GM21723 (cell line): Measurements from ENCODE around the gene KIF26A.

ENCODE experiments used
- ATAC-seq: cut with Tn5 transposase; IDR thresholded peaks from one replicate; pipeline ENCODE4 v1.9.1; 2021; ENCODE audit warnings: mild to moderate bottlenecking, moderate library complexity; ENCODE audit not compliant: unreplicated experiment

KIF26A gene

GRCh38 chr14:104101086-104101621, 37.2 kb upstream of the KIF26A start:
- ATAC-seq, result no peak

GRCh38 chr14:104101651-104102281, 36.6 kb upstream of the KIF26A start:
- ATAC-seq, result no peak

- ATAC-seq, result no peak
Measured at GRCh38 chr14:104102282-104102914, 36.0 kb upstream of the KIF26A start.

GRCh38 chr14:104103061-104103445, 35.3 kb upstream of the KIF26A start:
- no peak for ATAC-seq

- ATAC-seq, result no peak
Measured at GRCh38 chr14:104103446-104104075, 34.8 kb upstream of the KIF26A start.

GRCh38 chr14:104104076-104104901, 34.1 kb upstream of the KIF26A start:
- ATAC-seq, result no peak

GRCh38 chr14:104105071-104105821, 33.1 kb upstream of the KIF26A start:
- ATAC-seq, result no peak

- ATAC-seq, result no peak
Measured at GRCh38 chr14:104105822-104106470, 32.4 kb upstream of the KIF26A start.

GRCh38 chr14:104106471-104106991, 31.9 kb upstream of the KIF26A start:
- ATAC-seq, result no peak

- ATAC-seq, result no peak
Measured at GRCh38 chr14:104107101-104107581, 31.2 kb upstream of the KIF26A start.

GRCh38 chr14:104107611-104108569, 30.5 kb upstream of the KIF26A start:
- ATAC-seq, result no peak

- no peak for ATAC-seq
Measured at GRCh38 chr14:104108570-104109541, 29.5 kb upstream of the KIF26A start.

- ATAC-seq, result no peak
Measured at GRCh38 chr14:104109731-104110361, 28.5 kb upstream of the KIF26A start.

GRCh38 chr14:104110491-104111209, 27.7 kb upstream of the KIF26A start:
- no peak for ATAC-seq

GRCh38 chr14:104111301-104112112, 26.9 kb upstream of the KIF26A start:
- ATAC-seq, result no peak
